GM12874 (cell line): Measurements from ENCODE around the gene HOXB2.

ENCODE experiments used
- CTCF ChIP-seq: IDR thresholded peaks from 2 replicates; pipeline ENCODE4 v1.5.1; 2011; ENCODE audit warnings: low read depth, mild to moderate bottlenecking, control low read depth, low read length, moderate library complexity; ENCODE audit not compliant: insufficient read depth

Gene HOXB2

GRCh38 chr17:48527547-48527932 is 17.4 kb downstream of the HOXB2 start:
- no peak for TF ChIP-seq CTCF

GRCh38 chr17:48526608-48527546 is 18.0 kb downstream of the HOXB2 start:
- TF ChIP-seq CTCF = no peak

- no peak; the same call in 1 of the 2 replicates for TF ChIP-seq CTCF
Observed at GRCh38 chr17:48523010-48523409, 21.9 kb downstream of the HOXB2 start.

- TF ChIP-seq CTCF = no peak
Observed at GRCh38 chr17:48522031-48522653, 22.8 kb downstream of the HOXB2 start.

GRCh38 chr17:48520631-48521079 is 24.3 kb downstream of the HOXB2 start:
- no peak for TF ChIP-seq CTCF

- no peak for TF ChIP-seq CTCF
Observed at GRCh38 chr17:48519427-48519826, 25.5 kb downstream of the HOXB2 start.

GRCh38 chr17:48517478-48517877 is 27.4 kb downstream of the HOXB2 start:
- no peak for TF ChIP-seq CTCF
